Lung (tissue), 12 donors: ENCODE data around the gene DESI2. TPM values are rescaled to one million over a fixed set of nuclear protein-coding genes. Genes with fewer than 3 reads are reported as not detected.

Source experiments
- ATAC-seq: fragments of 200-7000 bp; cut with Tn5 transposase; one replicate; pipeline ENCODE4 v1.9.1; 2020; ENCODE audit warnings: moderate number of reproducible peaks; ENCODE audit not compliant: insufficient read depth, low FRiP score
- DNase-seq, 3 donors: peaks; one replicate each; pipeline ENCODE4 v3.0.0-alpha.2; 2013 to 2017
- H3K27ac ChIP-seq, 2 donors: one replicate each; pipeline ENCODE4 v1.5.1; 2013; ENCODE audit warnings: mild to moderate bottlenecking in 2 of 2, moderate library complexity in 2 of 2, control low read depth in 1 of 2, inconsistent platforms in 1 of 2, low read depth in 1 of 2, low read length in 1 of 2
- H3K27me3 ChIP-seq, 3 donors: one replicate each; pipeline ENCODE4 v1.5.1; 2013; ENCODE audit warnings: low read length in 2 of 3; ENCODE audit not compliant: control insufficient read depth in 3 of 3, insufficient read depth in 3 of 3
- H3K36me3 ChIP-seq, 4 donors: one replicate each; pipeline ENCODE4 v1.5.1; 2013; ENCODE audit warnings: low read length in 4 of 4, mild to moderate bottlenecking in 1 of 4, moderate library complexity in 1 of 4; ENCODE audit not compliant: control insufficient read depth in 4 of 4, insufficient read depth in 4 of 4
- H3K4me1 ChIP-seq, 5 donors: one replicate each; pipeline ENCODE4 v1.5.1; 2013; ENCODE audit warnings: low read length in 5 of 5, mild to moderate bottlenecking in 2 of 5, moderate library complexity in 1 of 5; ENCODE audit not compliant: control insufficient read depth in 5 of 5, insufficient read depth in 5 of 5
- H3K4me3 ChIP-seq: one replicate; pipeline ENCODE4 v1.5.1; 2013; ENCODE audit warnings: mild to moderate bottlenecking, control low read depth, moderate library complexity
- H3K9ac ChIP-seq, 2 donors: one replicate each; pipeline ENCODE4 v1.5.1; 2013; ENCODE audit warnings: low read length in 2 of 2, control low read depth in 1 of 2; ENCODE audit not compliant: insufficient read depth in 1 of 2
- H3K9me3 ChIP-seq, 4 donors: one replicate each; pipeline ENCODE4 v1.5.1; 2013; ENCODE audit warnings: low read length in 3 of 4, mild to moderate bottlenecking in 1 of 4, moderate library complexity in 1 of 4; ENCODE audit not compliant: control insufficient read depth in 4 of 4, insufficient read depth in 3 of 4
- CTCF ChIP-seq: IDR thresholded peaks from 2 replicates; pipeline ENCODE4 v1.5.1; 2012; ENCODE audit warnings: mild to moderate bottlenecking; ENCODE audit errors: control extremely low read depth, extremely low read depth
- whole genome bisulfite sequencing, 2 donors: extraction: QIAGEN DNeasy Blood & Tissue Kit; methylation state at CpG; one replicate each; pipeline ENCODE4 v1.1.7; 2013; 5-methylcytosine and 5-hydroxymethylcytosine counted together
- polyA plus RNA-seq, 2 donors: library from polyadenylated mRNA; stranded (reverse); fragments of 200-250 nt; gene quantifications; one replicate each; pipeline ENCODE4 v1.2.1, GENCODE V29; 2013
- total RNA-seq, 2 donors: library from RNA; depleted of rRNA in 1 of 2; stranded (reverse); fragments of >200 nt in 1 of 2; gene quantifications; one replicate each; pipeline ENCODE4 v1.2.1, GENCODE V29; 2014 to 2021
- donor health status: control.
- donor health status: control.
- donor health status: Bipolar disorder and iron deficiency.
- donor health status: healthy.
- donor health status: DM: yes; HTN: yes; CAD: no.

The DESI2 gene
- total and polyA plus RNA-seq, 4 donors: 17.1 to 142 (median 35.0) TPM

GRCh38 chr1:244731651-244732050, 78.7 kb downstream of the DESI2 start:
- DNase-seq (no peak), ATAC-seq (no peak)
- Histone ChIP-seq H3K4me1 (peaks cover 0 to 5% (median 0%) of the 10 kb centered on the region in 5 donors), H3K9me3 (peaks cover 0 to 6% (median 0%) of the 10 kb centered on the region in 4 donors), H3K27ac (no peak overlapping the region), H3K36me3 (no peaks in the 10 kb centered on the region), H3K4me3 (no peak overlapping the region), H3K9ac (no peak overlapping the region), H3K27me3 (no peaks in the 10 kb centered on the region)
- 93 to 94% methylated on average over 6 of the region's 6 CpGs for WGBS, 2 donors
- TF ChIP-seq CTCF: no peak

GRCh38 chr1:244732851-244733450, 80.0 kb downstream of the DESI2 start:
- 71 to 91% methylated on average over 15 of the region's 15 CpGs for WGBS, 2 donors
- DNase-seq (peak in 2 of 3 donors; percentile 62), ATAC-seq (peak; percentile 68)
- Histone ChIP-seq H3K9ac (no peak overlapping the region), H3K27ac (no peak overlapping the region), H3K36me3 (no peaks in the 10 kb centered on the region), H3K4me1 (peaks cover 0 to 5% (median 0%) of the 10 kb centered on the region in 5 donors), H3K9me3 (peaks cover 0 to 6% (median 0%) of the 10 kb centered on the region in 4 donors), H3K4me3 (no peak overlapping the region), H3K27me3 (no peaks in the 10 kb centered on the region)
- no peak for TF ChIP-seq CTCF

- Histone ChIP-seq H3K36me3 (no peaks in the 10 kb centered on the region), H3K4me3 (no peak overlapping the region), H3K9me3 (peaks cover 0 to 6% (median 0%) of the 10 kb centered on the region in 4 donors), H3K9ac (no peak overlapping the region), H3K4me1 (peaks cover 0 to 4% (median 0%) of the 10 kb centered on the region in 5 donors), H3K27ac (no peak overlapping the region), H3K27me3 (no peaks in the 10 kb centered on the region)
- 95% methylated on average over 6 of the region's 6 CpGs for WGBS, 2 donors
- no peak for DNase-seq
- no peak for TF ChIP-seq CTCF
- ATAC-seq: no peak
These were observed 82.5 kb downstream of the DESI2 start for GRCh38 chr1:244735404-244735803.
